A549 (cell line): ENCODE data around the gene NRGN. TPM values are rescaled to one million over a fixed set of nuclear protein-coding genes. Genes with fewer than 3 reads are reported as not detected.

Experiments used
- ATAC-seq, 2 experiments: fragments of 200-7000 bp in 1 of 2; fragments of >200 bp in 1 of 2; cut with Nextera tagmentation in 1 of 2; cut with Tn5 transposase in 1 of 2; 3 replicates each; pipeline versions ENCODE4 v1.8.0 to v1.9.1; 2018 to 2020; ENCODE audit warnings: mild to moderate bottlenecking in 1 of 2, moderate library complexity in 1 of 2
- CTCF ChIA-PET: fragments of 300-600 bp; sonication (Branson Sonifier 250); formaldehyde crosslinking; extraction: SDS; loops from one replicate; lab custom pipeline; 2021; ENCODE audit warnings: antibody characterized with exemption, inconsistent platforms; lab: Yijun Ruan, JAX
- POLR2A ChIA-PET: fragments of 350-600 bp; formaldehyde crosslinking; extraction: SDS; loops from one replicate; lab custom pipeline; 2021; ENCODE audit warnings: antibody characterized with exemption, inconsistent platforms; lab: Yijun Ruan, JAX
- DNase-seq, 2 experiments: peaks; one replicate each; pipeline versions ENCODE4 v3.0.0 to v3.0.0-alpha.2; 2011 to 2016; ENCODE audit warnings: low read depth in 1 of 2, low spot score in 1 of 2
- FAIRE-seq: peaks from 2 replicates; lab custom pipeline; 2011; peaks lifted over from hg19 to GRCh38; lab: Jason Lieb, UNC
- H3K27ac ChIP-seq, 2 experiments: fragments of >200 bp; sonication (Bioruptor Twin); formaldehyde crosslinking; 3 replicates each; pipeline ENCODE4 v1.5.1; 2016 to 2017
- H3K4me1 ChIP-seq: fragments of >200 bp; sonication (Bioruptor Twin); formaldehyde crosslinking; 3 replicates; pipeline ENCODE4 v1.6.1; 2016
- H3K4me2 ChIP-seq: fragments of >200 bp; sonication (Bioruptor Twin); formaldehyde crosslinking; 3 replicates; pipeline ENCODE4 v1.6.1; 2016
- H3K4me3 ChIP-seq: fragments of >200 bp; sonication (Bioruptor Twin); formaldehyde crosslinking; 3 replicates; pipeline ENCODE4 v1.5.1; 2016
- H3K9me3 ChIP-seq: fragments of >200 bp; sonication (Bioruptor Twin); formaldehyde crosslinking; 3 replicates; pipeline ENCODE4 v1.6.1; 2016
- CBX2 ChIP-seq: fragments of 200-600 bp; sonication (generic); IDR thresholded peaks from 2 replicates; pipeline ENCODE4 v1.6.1; 2016; ENCODE audit warnings: low read depth, mild to moderate bottlenecking, borderline replicate concordance
- CEBPB ChIP-seq, 2 experiments: fragments of >200 bp in 1 of 2; sonication (Bioruptor Twin) in 1 of 2; formaldehyde crosslinking in 1 of 2; IDR thresholded peaks; 2 replicates each; pipeline ENCODE4 v1.6.1; 2012 to 2016
- CHD2 ChIP-seq: fragments of 150-350 bp; IDR thresholded peaks from 2 replicates; pipeline ENCODE4 v1.6.1; 2014; ENCODE audit warnings: low read length; ENCODE audit not compliant: partially characterized antibody
- CTCF ChIP-seq: fragments of >200 bp; sonication (Bioruptor Twin); formaldehyde crosslinking; IDR thresholded peaks from 3 replicates; pipeline ENCODE4 v1.5.1; 2016
- E2F6 ChIP-seq: IDR thresholded peaks from 2 replicates; pipeline ENCODE4 v1.6.1; 2012; ENCODE audit warnings: low read depth, borderline replicate concordance
- EHMT2 ChIP-seq: fragments of 200-600 bp; sonication (generic); IDR thresholded peaks from 2 replicates; pipeline ENCODE4 v1.6.1; 2016; ENCODE audit warnings: antibody characterized with exemption, low read depth, mild to moderate bottlenecking, moderate library complexity
- FOXS1 ChIP-seq: fragments of 250-450 bp; sonication (Bioruptor Pico); IDR thresholded peaks from 2 replicates; pipeline ENCODE4 v1.5.0; 2020; ENCODE audit warnings: mild to moderate bottlenecking, moderate library complexity
- HES2 ChIP-seq: fragments of >200 bp; sonication (Bioruptor Twin); formaldehyde crosslinking; IDR thresholded peaks from 2 replicates; pipeline ENCODE4 v1.6.1; 2016
- HOXA7 ChIP-seq: fragments of 250-450 bp; sonication (Bioruptor Pico); IDR thresholded peaks from 2 replicates; pipeline ENCODE4 v1.5.0; 2020; ENCODE audit warnings: mild to moderate bottlenecking, moderate library complexity
- MAX ChIP-seq: IDR thresholded peaks from 2 replicates; pipeline ENCODE4 v1.6.1; 2012
- MAZ ChIP-seq: fragments of 150-350 bp; IDR thresholded peaks from 2 replicates; pipeline ENCODE4 v1.6.1; 2014; ENCODE audit warnings: antibody characterized with exemption, low read depth, low read length, borderline replicate concordance
- NFE2L2 ChIP-seq: fragments of 150-350 bp; conservative IDR thresholded peaks from 2 replicates; pipeline ENCODE4 v1.6.1; 2014; ENCODE audit warnings: low read length
- NR3C1 ChIP-seq: fragments of >200 bp; sonication (Bioruptor Twin); formaldehyde crosslinking; IDR thresholded peaks from 3 replicates; pipeline ENCODE4 v1.6.1; 2017
- POLR2AphosphoS2 ChIP-seq: conservative IDR thresholded peaks from 2 replicates; pipeline ENCODE4 v1.6.1; 2012; ENCODE audit warnings: low read length, improper control_type of control experiment, inconsistent platforms
- RAD21 ChIP-seq, 2 experiments: fragments of >200 bp in 1 of 2; sonication (Bioruptor Twin) in 1 of 2; formaldehyde crosslinking in 1 of 2; IDR thresholded peaks in 1 of 2; conservative IDR thresholded peaks in 1 of 2; 2 replicates in 1 of 2; 3 replicates in 1 of 2; pipeline ENCODE4 v1.6.1; 2012 to 2018; ENCODE audit warnings: inconsistent platforms in 1 of 2
- RARB ChIP-seq: fragments of 250-450 bp; sonication (Bioruptor Pico); IDR thresholded peaks from 2 replicates; pipeline ENCODE4 v1.8.0; 2021; ENCODE audit warnings: mild to moderate bottlenecking, moderate library complexity
- RCOR1 ChIP-seq: fragments of 150-350 bp; IDR thresholded peaks from 2 replicates; pipeline ENCODE4 v1.6.1; 2014; ENCODE audit warnings: antibody characterized with exemption, low read length, low read depth
- REST ChIP-seq: fragments of 200-600 bp; sonication (generic); IDR thresholded peaks from 2 replicates; pipeline ENCODE4 v1.6.1; 2016; ENCODE audit warnings: antibody characterized with exemption, mild to moderate bottlenecking, moderate library complexity
- SMC3 ChIP-seq: fragments of >200 bp; sonication (Bioruptor Twin); formaldehyde crosslinking; IDR thresholded peaks from 3 replicates; pipeline ENCODE4 v1.6.1; 2018; ENCODE audit warnings: inconsistent platforms
- TFCP2L1 ChIP-seq: fragments of 250-450 bp; sonication (Bioruptor Pico); IDR thresholded peaks from 2 replicates; pipeline ENCODE4 v1.5.0; 2021; ENCODE audit warnings: mild to moderate bottlenecking
- TP53 ChIP-seq: fragments of 250-450 bp; sonication (Bioruptor Pico); IDR thresholded peaks from 2 replicates; pipeline ENCODE4 v1.5.0; 2021; ENCODE audit warnings: mild to moderate bottlenecking, moderate library complexity
- USF2 ChIP-seq: fragments of 450-650 bp; IDR thresholded peaks from 2 replicates; pipeline ENCODE4 v1.6.1; 2014; ENCODE audit warnings: antibody characterized with exemption
- ZC3H11A ChIP-seq: fragments of 450-650 bp; IDR thresholded peaks from 2 replicates; pipeline ENCODE4 v1.6.1; 2014; ENCODE audit warnings: antibody characterized with exemption, mild to moderate bottlenecking
- ZSCAN20 ChIP-seq: fragments of 250-450 bp; sonication (Bioruptor Pico); IDR thresholded peaks from 2 replicates; pipeline ENCODE4 v1.8.0; 2022; ENCODE audit warnings: mild to moderate bottlenecking, moderate library complexity
- WGBS: methylation state at CpG from one replicate; pipeline ENCODE4 v1.1.6; 2017; ENCODE audit errors: missing lambda C conversion rate; 5-methylcytosine and 5-hydroxymethylcytosine counted together
- polyA plus RNA-seq, 4 experiments: library from polyadenylated mRNA; depleted of rRNA in 3 of 4; stranded (reverse); fragments of >200 nt; fragmentation: RNase III in 1 of 4; extraction: RNeasy Plus Mini Kit Qiagen cat#74134 plus additional on column Dnase treatment in 1 of 4; gene quantifications; 2 replicates in 3 of 4; 3 replicates in 1 of 4; pipeline ENCODE4 v1.2.3, GENCODE V29; 2011 to 2017

Gene NRGN
- polyA plus RNA-seq, 2 of the 4 experiments (the other 2 are of a cell fraction) = 1.2 to 3.5 TPM

- peaks cover 23% of the 10 kb centered on the region for H3K4me1 ChIP-seq
- no peaks in the 10 kb centered on the region for H3K9me3 ChIP-seq
- H3K4me3 ChIP-seq = no peak overlapping the region
- CTCF ChIA-PET = interaction anchor here (0.7 to 3.5 kb wide), 5 partner anchors 9 to 123 kb away, joined by 3 to 18 read pairs (median 6); no protein-coding TSS in a partner anchor
- no peak for DNase-seq
- TF ChIP-seq HOXA7 (no peak), MAZ (no peak), RARB (CRISPR knock-in tag) (no peak), REST (no peak), NFE2L2 (no peak), TP53 (CRISPR knock-in tag) (no peak), CHD2 (no peak), POLR2AphosphoS2 (no peak), ZC3H11A (no peak), FOXS1 (CRISPR knock-in tag) (no peak), NR3C1 (no peak), EHMT2 (no peak), E2F6 (no peak), USF2 (no peak), HES2 (no peak)
- FAIRE-seq = no peak
- H3K4me2 ChIP-seq = no peak overlapping the region
- POLR2A ChIA-PET = no interaction called here
- 92% methylated on average over 4 of the region's 4 CpGs for WGBS
- ATAC-seq = no peak
- H3K27ac ChIP-seq = no peak overlapping the region
Observed at GRCh38 chr11:124791626-124792341, 52.0 kb downstream of the NRGN start.

GRCh38 chr11:124793466-124794278, 53.9 kb downstream of the NRGN start:
- Histone ChIP-seq H3K4me1 (peaks cover 31% of the 10 kb centered on the region), H3K4me3 (no peak overlapping the region), H3K4me2 (peak overlapping the region; percentile 49; the same call in 2 of the 3 replicates), H3K27ac (no peak overlapping the region), H3K9me3 (no peaks in the 10 kb centered on the region)
- CTCF ChIA-PET = interaction anchor here (0.8 to 3.7 kb wide), 28 partner anchors 11 to 348 kb away, joined by 3 to 45 read pairs (median 5); partner anchors contain the start of gene ESAM
- POLR2A ChIA-PET = interaction anchor here (1.0 kb wide), 1 partner anchor 120 kb away, joined by 3 read pairs; the partner anchor contains the start of genes SIAE and SPA17
- WGBS = 100% methylated on average over 2 of the region's 2 CpGs
- FAIRE-seq (no peak), ATAC-seq (peak; percentile 59 to 88; a peak in 4 of 6 replicates), DNase-seq (peak; percentile 40 to 62)
- TF ChIP-seq SMC3 (peak; percentile 64), RAD21 (conservative IDR thresholded peaks at IDR 0.05 in 1 of 2, IDR thresholded peaks at IDR 0.05 in 1 of 2) (peak; percentile 65 to 72), CBX2 (no peak), EHMT2 (no peak), ZSCAN20 (CRISPR knock-in tag) (no peak), HOXA7 (no peak), MAX (no peak), NFE2L2 (no peak), CEBPB (IDR thresholded peaks at IDR 0.05) (no peak), CTCF (peak; percentile 70), RCOR1 (no peak), TFCP2L1 (CRISPR knock-in tag) (no peak)
